Right lobe of liver (tissue), 6 donors: Measurements from ENCODE around the gene OSBPL5. TPM values are rescaled to one million over a fixed set of nuclear protein-coding genes. Genes with fewer than 3 reads are reported as not detected.
"Not testable (repeated sequence)": the region's sequence is repeated elsewhere in the genome, so short reads cannot be mapped to it uniquely, and the experiment has no call there.

Source experiments
- ATAC-seq, 4 donors: fragments of 200-7000 bp; cut with Tn5 transposase; one replicate each; pipeline ENCODE4 v1.9.1; 2020; ENCODE audit warnings: mild to moderate bottlenecking in 4 of 4, moderate library complexity in 4 of 4
- DNase-seq, 3 donors: peaks; one replicate each; pipeline ENCODE4 v3.0.0-alpha.2; 2020
- H3K27ac ChIP-seq, 3 donors: fragments of 200-600 bp; one replicate each; pipeline ENCODE4 v1.8.0; 2022
- H3K27me3 ChIP-seq, 2 donors: fragments of 200-600 bp; one replicate each; pipeline ENCODE4 v1.8.0; 2022
- H3K36me3 ChIP-seq, 4 donors: fragments of 200-600 bp; sonication (generic) in 1 of 4; one replicate each; pipeline versions ENCODE4 v1.5.1 to v1.8.0; 2017 to 2022; ENCODE audit warnings: control low read depth in 1 of 4
- H3K4me1 ChIP-seq, 4 donors: fragments of 200-600 bp; sonication (generic) in 1 of 4; one replicate each; pipeline versions ENCODE4 v1.5.1 to v1.8.0; 2017 to 2022; ENCODE audit warnings: control low read depth in 1 of 4
- H3K4me3 ChIP-seq, 3 donors: fragments of 200-600 bp; one replicate each; pipeline ENCODE4 v1.8.0; 2022
- H3K9me3 ChIP-seq, 4 donors: fragments of 200-600 bp; sonication (generic) in 1 of 4; one replicate each; pipeline versions ENCODE4 v1.5.1 to v1.8.0; 2017 to 2022; ENCODE audit warnings: control low read depth in 1 of 4
- CTCF ChIP-seq, 4 donors: fragments of 200-600 bp in 3 of 4; fragments of 450-650 bp in 1 of 4; IDR thresholded peaks; one replicate each; pipeline versions ENCODE4 v1.5.1 to v1.8.0; 2016 to 2022; ENCODE audit warnings: antibody characterized with exemption in 4 of 4, mild to moderate bottlenecking in 2 of 4
- POLR2A ChIP-seq: fragments of 450-650 bp; IDR thresholded peaks from one replicate; pipeline ENCODE4 v1.6.1; 2017; ENCODE audit warnings: antibody characterized with exemption, mild to moderate bottlenecking
- WGBS: methylation state at CpG from one replicate; pipeline ENCODE4 v1.1.6; 2018; ENCODE audit warnings: low coverage, low lambda C conversion rate; ENCODE audit not compliant: insufficient coverage; ENCODE audit errors: missing lambda C conversion rate; 5-methylcytosine and 5-hydroxymethylcytosine counted together
- intact Hi-C, 2 donors: fragments of 100-400 bp; cut with DNase I; formaldehyde crosslinking; loops; one replicate each; pipeline versions ENCODE4 v1.11.2 to v1.14.1; 2022
- total RNA-seq, 6 experiments: library from RNA; depleted of rRNA in 2 of 6; stranded (reverse); fragments of >200 nt in 2 of 6; fragmentation: NEBNext Ultra II Directional in 3 of 6; extraction: Animal tissue kit (Norgen Biotek cat#: 25700) in 3 of 6; gene quantifications; one replicate each; pipeline versions ENCODE4 v1.1.0 to v1.2.4, GENCODE V29; 2016 to 2023
- donor health status: DM: no; HTN: yes; CAD: no.
- donor health status: DM: no; HTN: no; CAD: no.
- donor health status: DM: no; HTN: no; CAD: no.
- donor health status: DM: no; HTN: yes; CAD: no.
- donor health status: DM: no; HTN: yes; CAD: no.

OSBPL5 gene
- total RNA-seq, 6 experiments from 2014 or later: 2.2 to 6.3 (median 3.4) TPM

- no peak for ATAC-seq
- H3K36me3 ChIP-seq: no peaks in the 10 kb centered on the region
- WGBS: 100% methylated on average over 2 of the region's 10 CpGs
Measured at GRCh38 chr11:3121416-3121815, 43.7 kb downstream of the OSBPL5 start.

GRCh38 chr11:3120071-3120792 is 44.9 kb downstream of the OSBPL5 start:
- Histone ChIP-seq H3K27ac (no peak overlapping the region), H3K4me3 (no peak overlapping the region), H3K36me3 (no peaks in the 10 kb centered on the region), H3K9me3 (no peaks in the 10 kb centered on the region), H3K27me3 (no peaks in the 10 kb centered on the region), H3K4me1 (no peaks in the 10 kb centered on the region)
- DNase-seq: peak; percentile 16 to 46 (median 45)
- intact Hi-C loops: no loop called here
- TF ChIP-seq CTCF (IDR thresholded peaks at IDR 0.05): no peak
- no peak for TF ChIP-seq POLR2A
- no peak for ATAC-seq
- WGBS: 17% methylated on average over 1 of the region's 26 CpGs

More at GRCh38 chr11:3121416-3121815, 43.7 kb downstream of the OSBPL5 start:
- Histone ChIP-seq H3K9me3 (no peaks in the 10 kb centered on the region), H3K4me3 (no peak overlapping the region), H3K27me3 (no peaks in the 10 kb centered on the region), H3K4me1 (no peaks in the 10 kb centered on the region), H3K27ac (no peak overlapping the region)
- no peak for TF ChIP-seq CTCF (IDR thresholded peaks at IDR 0.05)
- TF ChIP-seq POLR2A: no peak
- DNase-seq: peak; percentile 6 to 39 (median 36)
- intact Hi-C loops: no loop called here

GRCh38 chr11:3119141-3119821 is 45.8 kb downstream of the OSBPL5 start:
- H3K27ac ChIP-seq: no peak overlapping the region
- intact Hi-C loops: no loop called here
- WGBS: 79% methylated on average over 7 of the region's 14 CpGs
- H3K27me3 ChIP-seq: no peaks in the 10 kb centered on the region
- H3K4me1 ChIP-seq: no peaks in the 10 kb centered on the region
- no peak overlapping the region for H3K4me3 ChIP-seq
- DNase-seq: peak; percentile 16 to 41 (median 38)
- TF ChIP-seq CTCF (IDR thresholded peaks at IDR 0.05): no peak
- no peak for TF ChIP-seq POLR2A
- ATAC-seq: no peak
- H3K36me3 ChIP-seq: no peaks in the 10 kb centered on the region
- H3K9me3 ChIP-seq: no peaks in the 10 kb centered on the region

GRCh38 chr11:3115321-3115720 is 49.8 kb downstream of the OSBPL5 start:
- ATAC-seq: no peak
- Histone ChIP-seq H3K27ac (no peak overlapping the region), H3K4me1 (peaks cover 0 to 5% (median 0%) of the 10 kb centered on the region in 4 donors), H3K27me3 (no peaks in the 10 kb centered on the region), H3K4me3 (no peak overlapping the region), H3K9me3 (peaks cover 0 to 4% (median 0%) of the 10 kb centered on the region in 4 donors), H3K36me3 (no peaks in the 10 kb centered on the region)
- DNase-seq: no peak
- intact Hi-C loops: no loop called here
- WGBS: 59% methylated on average over 3 of the region's 3 CpGs
- TF ChIP-seq POLR2A: no peak
- TF ChIP-seq CTCF (IDR thresholded peaks at IDR 0.05): no peak

GRCh38 chr11:3113661-3114060 is 51.4 kb downstream of the OSBPL5 start:
- H3K27me3 ChIP-seq, DNase-seq, H3K27ac ChIP-seq, H3K4me3 ChIP-seq, intact Hi-C loops, ATAC-seq, H3K4me1 ChIP-seq, H3K9me3 ChIP-seq, H3K36me3 ChIP-seq: not testable (repeated sequence)
